ENCODE data around the gene HMCN2.

HMCN2 gene

DNA sequence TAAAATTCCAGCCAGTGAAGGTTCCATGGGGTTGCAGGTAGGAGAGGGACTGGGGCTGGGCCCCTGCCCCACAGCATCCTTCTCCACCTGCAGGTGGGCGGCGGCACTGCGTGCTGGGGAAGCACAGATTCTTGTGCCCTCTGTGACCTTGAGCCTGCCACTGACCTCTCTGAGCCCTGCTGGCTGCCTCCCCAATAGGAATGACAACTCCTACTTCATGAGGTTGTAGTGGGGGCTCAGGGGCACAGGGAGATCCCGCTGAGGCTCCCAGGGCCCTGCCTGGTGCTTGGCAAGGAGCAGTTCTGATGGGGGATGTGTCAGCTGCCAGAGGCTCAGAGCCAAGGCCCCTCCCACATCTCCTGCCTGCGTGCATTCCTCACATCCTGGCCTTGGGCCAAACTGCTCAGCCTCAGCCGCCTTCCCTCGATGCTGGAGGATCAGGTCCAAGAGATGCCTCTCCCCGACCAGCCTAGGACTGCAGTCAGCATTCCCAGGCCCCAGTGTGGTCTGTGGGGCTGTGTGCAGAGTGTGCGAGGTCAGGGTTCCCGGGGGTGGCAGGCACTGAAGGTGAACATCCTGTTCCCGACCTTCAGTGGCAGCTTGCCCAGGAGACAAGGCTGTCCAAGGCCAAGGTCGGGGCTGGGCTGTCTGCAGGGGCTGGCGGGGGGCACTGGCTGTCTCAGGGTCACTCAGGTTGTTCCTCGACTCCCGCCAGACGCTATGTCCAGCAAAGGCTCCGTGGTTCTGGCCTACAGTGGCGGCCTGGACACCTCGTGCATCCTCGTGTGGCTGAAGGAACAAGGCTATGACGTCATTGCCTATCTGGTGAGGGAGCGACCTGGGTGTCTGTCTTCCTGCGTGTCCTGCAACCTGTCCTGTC lies 186.2 kb downstream of the HMCN2 start:
- no peak for DNase-seq (ENCODE audit: low read depth)

DNA sequence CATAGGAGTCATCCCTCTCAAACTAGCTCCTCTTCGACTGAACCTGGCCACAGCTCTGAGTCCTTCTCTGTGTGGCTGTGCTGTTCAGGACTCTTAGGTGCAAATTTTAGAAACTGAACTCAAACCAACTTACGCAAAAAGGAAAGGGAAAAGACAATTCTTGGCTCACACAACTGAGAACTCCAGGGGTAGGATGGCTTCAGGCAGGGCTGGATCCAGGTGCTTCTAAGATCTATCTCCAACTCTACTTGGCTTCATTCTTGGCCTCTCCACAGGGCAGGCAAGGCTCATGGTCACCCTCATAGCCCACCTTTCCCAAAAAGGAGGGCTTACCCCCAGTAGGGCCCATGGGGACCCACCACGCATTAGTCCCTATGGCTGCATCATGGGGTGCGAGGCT lies 187.3 kb downstream of the HMCN2 start:
- no peak for DNase-seq (ENCODE audit: low read depth)

- no peak for DNase-seq (ENCODE audit: low read depth)
Measured at GRCh38 chr9:130453487-130453886, 187.9 kb downstream of the HMCN2 start.

DNA sequence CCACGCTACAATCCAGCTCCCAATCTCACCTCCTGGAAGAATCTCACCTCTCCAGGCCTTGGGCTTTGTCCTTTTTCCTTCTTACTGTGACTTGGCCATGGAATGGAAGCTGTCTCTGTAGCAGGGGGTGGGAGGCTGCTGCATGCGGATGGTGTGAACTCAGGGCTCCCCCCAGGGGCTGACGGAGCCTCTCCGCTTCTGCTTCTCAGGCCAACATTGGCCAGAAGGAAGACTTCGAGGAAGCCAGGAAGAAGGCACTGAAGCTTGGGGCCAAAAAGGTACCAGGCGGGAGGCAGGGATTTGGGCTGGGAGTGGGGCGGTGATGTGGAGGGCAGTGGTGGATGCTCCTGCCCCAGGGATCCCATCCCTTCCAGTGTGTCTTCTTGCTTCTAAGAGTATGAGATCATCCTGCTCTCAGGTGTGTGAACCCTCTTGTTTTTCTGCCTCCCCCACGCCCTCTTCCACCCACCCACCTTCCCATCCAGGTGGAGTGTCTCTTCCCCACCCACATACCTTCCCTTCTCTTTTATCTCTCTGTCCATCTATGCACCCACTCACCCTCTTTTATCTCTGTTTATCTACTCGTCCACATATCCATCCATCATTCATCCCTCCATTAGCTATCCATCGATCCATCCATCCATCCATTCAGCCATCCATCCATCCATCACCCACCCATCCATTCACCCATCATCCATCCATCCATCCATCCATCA lies 188.7 kb downstream of the HMCN2 start:
- no peak for DNase-seq (ENCODE audit: low read depth)

GRCh38 chr9:130454812-130455325 lies 189.3 kb downstream of the HMCN2 start:
- no peak for DNase-seq (ENCODE audit: low read depth)

- DNase-seq (ENCODE audit: low read depth): no peak
Measured at GRCh38 chr9:130458027-130458803, 192.7 kb downstream of the HMCN2 start.

DNA sequence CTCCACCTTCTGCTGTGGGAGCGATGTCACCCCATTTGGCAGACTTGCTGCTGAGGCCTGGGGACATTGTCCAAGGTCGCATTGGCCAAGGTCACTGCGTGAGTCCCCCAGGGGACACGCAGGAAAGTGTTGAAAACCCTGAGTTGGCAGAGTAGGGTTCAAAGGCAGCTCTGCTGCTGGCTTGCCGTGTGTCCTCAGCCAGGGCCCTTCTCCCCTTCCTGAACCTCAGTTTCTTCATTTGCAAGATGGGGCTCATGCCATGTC lies 193.2 kb downstream of the HMCN2 start:
- no peak for DNase-seq (ENCODE audit: low read depth)

DNA sequence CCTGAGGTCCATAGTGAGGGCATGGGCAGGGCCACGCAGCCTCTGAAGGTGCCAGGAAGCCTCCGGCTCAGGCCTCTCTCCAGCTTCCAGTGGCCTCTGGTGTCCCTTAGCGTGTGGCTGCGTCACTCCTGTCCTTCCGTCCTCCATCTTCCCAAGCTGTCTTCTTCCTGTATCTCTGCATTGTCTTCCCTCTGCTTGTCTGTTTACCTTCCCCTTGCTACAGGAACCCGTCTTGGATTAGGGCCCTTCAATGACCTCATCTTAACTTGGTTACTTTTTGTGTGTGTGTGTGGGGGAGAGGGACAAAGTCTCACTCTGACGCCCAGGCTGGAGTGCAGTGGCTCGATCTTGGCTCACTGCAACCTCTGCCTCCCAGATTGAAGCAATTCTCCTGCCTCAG lies 193.6 kb downstream of the HMCN2 start:
- DNase-seq (ENCODE audit: low read depth): no peak

DNA sequence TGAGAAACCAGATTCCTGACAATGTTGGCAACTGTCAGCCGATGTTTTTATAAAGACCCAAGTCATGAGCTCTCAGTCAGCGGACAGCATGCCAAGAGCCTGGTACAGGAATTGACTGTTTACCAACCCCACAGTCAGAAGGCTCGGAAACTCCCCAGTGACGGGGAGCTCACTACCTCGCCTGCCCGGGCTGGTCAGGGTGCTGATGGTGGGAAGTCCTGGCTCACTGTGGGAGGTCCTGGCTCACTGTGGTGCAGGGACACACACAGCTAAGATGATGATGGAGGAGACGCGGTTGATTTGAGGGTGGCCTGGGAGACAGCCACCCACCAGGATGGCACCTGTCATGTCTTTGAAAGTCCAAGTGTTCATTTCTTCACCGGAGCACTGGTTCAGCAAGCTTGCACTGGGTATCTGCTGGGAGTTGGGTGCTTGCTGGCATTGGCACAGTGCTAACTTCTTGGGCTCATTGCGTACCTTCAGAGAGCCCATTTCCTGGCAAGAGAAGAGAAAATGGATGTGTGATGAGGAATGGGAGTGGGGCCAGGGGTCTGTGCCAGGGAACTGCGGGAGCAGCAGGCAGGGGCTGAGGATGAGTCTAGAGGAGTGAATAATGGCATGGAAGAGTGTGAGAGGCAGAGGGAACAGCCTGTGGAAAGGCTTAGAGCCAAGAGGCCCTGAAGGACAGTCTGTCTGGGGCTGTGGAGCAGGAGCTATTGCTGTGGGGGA lies 194.5 kb downstream of the HMCN2 start:
- DNase-seq (ENCODE audit: low read depth): no peak

DNA sequence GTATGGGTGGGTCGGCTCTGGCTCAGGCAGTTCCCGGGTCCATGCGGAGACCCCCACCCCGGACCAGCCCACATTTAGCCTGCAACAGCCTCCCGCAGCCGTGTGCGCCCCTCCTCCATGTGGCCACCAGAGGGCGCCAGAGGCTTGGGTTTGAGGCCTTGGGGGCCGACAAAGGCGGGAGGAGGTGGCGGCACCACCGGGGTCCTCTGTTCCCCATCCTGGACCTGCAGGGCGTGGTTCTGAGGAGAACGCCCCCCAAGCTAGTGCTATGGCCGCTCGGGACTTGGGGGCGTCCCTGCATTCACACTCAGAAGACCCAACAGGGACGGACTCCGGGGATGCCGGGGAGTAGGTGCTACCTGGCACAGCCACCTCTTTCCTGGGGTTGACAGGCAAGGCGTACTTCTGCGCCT lies 195.7 kb downstream of the HMCN2 start:
- DNase-seq (ENCODE audit: low read depth): peak; percentile 26

DNA sequence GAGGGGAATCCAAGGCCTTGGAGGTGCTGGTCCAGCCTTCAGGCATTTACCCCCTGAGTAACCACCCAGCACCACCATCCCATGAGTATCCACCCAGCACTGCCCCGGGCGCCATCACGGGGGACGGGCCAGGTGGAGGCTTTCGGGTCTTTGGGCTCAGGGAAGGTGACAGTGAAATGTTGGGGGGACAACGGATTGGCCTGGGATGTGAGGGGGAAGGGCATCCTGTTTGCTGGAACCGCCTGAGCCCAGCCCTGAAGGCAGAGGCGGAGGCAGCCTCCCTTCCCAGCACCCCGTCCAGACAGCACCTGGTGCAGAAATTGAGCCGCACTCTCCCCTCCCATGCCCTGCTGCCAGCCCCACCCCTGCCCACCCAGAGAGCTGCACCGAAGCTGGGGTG lies 196.2 kb downstream of the HMCN2 start:
- DNase-seq (ENCODE audit: low read depth): no peak

DNA sequence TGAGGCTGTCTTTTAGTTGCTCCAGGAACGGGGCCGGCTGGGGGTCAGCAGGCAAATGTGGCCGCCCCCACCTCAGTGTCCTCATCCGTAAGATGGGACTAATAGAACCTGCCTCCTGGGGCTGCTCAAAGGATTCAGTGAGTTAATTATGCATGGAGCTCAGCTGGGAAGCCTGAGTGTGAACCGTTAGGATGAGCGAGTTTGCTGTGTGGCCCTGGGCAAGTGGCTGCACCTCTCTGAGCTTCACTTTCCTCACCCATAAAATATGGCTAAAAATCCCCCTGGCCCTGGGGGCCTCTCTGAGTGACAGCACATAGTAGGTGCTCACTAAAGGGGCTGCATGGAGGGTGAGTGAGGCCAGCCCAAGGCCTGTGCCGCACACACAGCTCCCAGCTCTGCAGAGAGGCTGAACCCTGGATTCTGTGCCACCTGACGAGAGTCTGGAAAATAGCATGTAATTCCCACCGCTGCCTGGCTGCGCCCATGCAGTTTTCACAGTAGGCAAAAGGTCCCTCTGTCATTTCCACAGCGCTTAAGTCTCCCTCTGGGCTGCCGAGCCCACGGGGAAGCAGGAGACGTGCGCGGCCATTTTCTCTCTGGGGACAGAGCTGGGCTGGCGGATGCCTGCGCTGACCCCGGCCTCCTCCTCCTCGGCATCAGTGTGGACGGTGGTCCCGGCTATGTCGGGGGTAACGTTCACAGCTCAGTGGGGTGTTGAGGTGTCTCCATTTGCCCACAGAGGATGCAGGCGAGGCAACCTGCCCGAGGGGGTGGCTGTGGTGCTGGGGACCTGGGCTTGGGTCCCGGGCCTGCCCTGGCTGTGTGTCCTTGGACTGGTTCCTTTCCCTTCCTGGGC lies 197.4 kb downstream of the HMCN2 start:
- DNase-seq (ENCODE audit: low read depth): no peak

DNA sequence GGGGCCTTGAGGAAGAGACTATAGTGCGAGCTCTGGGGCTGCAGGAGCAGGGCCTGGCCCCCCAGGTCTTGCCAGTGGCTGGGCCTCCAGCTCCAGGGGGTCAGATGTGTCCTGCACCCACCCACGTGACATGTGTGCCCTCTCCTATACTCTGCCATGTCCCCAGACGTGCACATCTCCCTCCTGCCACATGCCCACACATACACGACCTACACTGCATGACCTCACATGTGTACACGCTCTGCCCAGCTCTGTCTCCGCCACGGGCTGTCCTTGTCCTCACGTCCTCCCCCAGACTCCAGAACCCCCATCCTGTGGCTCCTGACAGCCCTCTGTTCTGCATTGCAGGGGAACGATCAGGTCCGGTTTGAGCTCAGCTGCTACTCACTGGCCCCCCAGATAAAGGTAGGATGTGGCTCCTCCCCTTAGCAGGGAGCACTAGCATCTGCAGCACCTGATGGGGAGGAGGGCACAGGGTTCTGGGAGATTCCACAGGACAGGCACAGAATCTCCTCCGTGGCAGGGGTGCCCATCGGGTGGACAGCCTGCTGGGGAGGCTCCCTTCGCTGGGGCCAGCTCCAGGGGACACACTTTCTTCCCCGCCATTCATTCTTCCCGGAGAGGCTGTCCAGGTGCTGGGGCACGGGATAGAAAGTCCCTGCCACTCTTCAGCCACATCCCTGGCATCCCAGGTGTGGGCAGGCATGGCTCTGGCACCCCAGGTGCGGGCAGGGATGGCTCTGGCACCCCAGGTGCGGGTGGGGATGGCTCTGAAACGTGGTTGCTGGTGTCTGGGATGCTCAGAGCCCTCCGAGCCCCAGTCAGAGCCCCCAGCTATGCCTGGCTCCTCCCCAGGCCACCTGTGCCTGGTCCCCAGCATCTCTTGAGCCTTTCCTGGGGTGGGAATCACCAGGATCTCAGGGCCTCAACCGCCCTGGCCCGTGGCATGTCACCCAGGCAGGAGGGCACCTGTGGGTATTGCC lies 198.5 kb downstream of the HMCN2 start:
- no peak for DNase-seq (ENCODE audit: low read depth)

DNA sequence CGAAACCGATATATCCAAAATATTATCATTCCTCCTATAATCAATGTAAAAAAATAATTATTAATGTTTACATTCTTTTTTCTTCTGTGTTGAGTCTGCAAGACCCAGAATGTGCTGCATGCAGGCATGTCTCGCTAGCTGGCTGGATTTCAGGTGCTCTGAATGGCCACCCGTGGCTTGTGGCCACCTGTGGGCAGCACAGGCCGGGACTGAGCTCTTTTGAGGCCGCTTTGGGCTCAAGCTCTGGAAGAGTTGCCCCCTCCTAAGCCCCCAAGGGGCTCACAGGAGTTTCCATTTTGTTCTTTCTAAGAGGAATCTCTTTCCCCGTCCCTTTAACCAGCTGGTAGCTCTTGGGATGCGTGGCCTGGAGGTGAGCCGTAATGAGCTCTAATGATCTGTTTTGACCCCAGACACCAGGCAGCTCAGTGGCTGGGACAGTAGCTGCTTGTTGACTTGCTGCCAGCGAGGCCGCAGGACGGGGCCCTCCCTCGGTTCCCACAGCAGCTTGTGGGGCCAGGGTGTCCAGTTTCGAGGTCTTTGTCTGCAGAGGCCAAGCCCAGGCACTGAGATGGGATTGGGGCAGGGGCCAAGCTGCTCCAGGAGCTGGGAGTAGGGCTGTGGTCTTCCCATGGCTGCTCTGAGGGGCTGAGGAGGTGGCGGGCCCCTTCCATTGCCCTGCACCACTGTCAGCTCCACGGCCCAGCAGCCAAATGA lies 200.0 kb downstream of the HMCN2 start:
- no peak for DNase-seq (ENCODE audit: low read depth)

GRCh38 chr9:130466537-130467217 lies 201.1 kb downstream of the HMCN2 start:
- DNase-seq (ENCODE audit: low read depth): no peak

DNA sequence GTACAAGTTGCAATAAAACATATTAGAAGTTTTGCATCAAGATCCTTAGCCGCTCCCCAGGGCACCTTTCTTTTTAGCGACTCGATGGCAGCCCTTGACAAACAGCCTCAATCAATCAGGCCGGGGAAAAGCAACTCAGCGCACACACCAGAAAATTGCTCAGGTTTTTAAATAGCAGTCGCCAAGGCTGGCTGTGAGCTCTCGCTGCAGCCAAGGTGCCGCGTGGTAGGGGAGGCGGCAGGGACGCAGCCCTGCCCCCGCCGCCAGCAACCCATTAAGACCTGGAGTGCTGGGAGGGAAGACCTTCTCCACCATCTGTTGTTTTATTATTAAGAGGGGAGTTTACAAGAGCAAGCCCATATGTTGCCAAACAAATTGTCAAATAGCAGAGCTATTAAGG lies 201.8 kb downstream of the HMCN2 start:
- DNase-seq (ENCODE audit: low read depth): no peak

GRCh38 chr9:130468566-130468965 lies 203.0 kb downstream of the HMCN2 start:
- DNase-seq (ENCODE audit: low read depth): no peak

GRCh38 chr9:130470269-130470668 lies 204.7 kb downstream of the HMCN2 start:
- DNase-seq (ENCODE audit: low read depth): no peak

DNA sequence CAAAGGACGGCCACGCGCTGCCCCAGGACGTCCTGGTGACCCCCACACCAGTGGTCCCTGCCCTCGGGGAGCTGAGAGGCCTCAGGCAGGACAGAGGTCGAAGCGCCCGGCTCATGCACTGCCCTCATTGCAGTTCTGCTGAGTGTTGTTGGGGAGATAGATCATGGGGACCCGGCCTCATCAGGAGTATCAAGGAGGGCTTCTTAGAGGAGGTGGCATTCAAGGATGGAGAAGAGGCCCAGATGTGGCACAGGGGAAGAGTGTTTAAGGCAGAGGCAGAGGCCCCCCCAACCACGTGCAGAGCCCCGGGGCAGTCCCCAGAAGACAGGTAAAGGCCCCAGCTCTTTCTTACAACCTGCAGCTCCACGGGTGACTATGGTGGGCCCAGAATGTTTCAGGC lies 205.4 kb downstream of the HMCN2 start:
- no peak for DNase-seq (ENCODE audit: low read depth)
